ENCODE data around the gene MBD4.
A peak's percentile ranks its signal among the peaks of the same experiment; 100 is the strongest.
"Not testable (repeated sequence)": the region's sequence is repeated elsewhere in the genome, so short reads cannot be mapped to it uniquely, and the experiment has no call there.

MBD4 gene

GRCh38 chr3:129439817-129440617 lies at the start of gene MBD4, which contains the start of gene IFT122:
TSS of gene MBD4 (minus strand) at chr3:129439948. CDS start at chr3:129439833, 115 bp downstream.
TSS of gene IFT122 (plus strand) at chr3:129440224. CDS start at chr3:129440331, 107 bp downstream.
- DNase-seq = peak; percentile 100

- not testable (repeated sequence) for DNase-seq
Measured at GRCh38 chr3:129489258-129489657, 49.5 kb upstream of the MBD4 start.

GRCh38 chr3:129487868-129488335 lies 48.2 kb upstream of the MBD4 start:
- not testable (repeated sequence) for DNase-seq

- DNase-seq = no peak
Measured at GRCh38 chr3:129487183-129487867, 47.6 kb upstream of the MBD4 start.

GRCh38 chr3:129486664-129487035 lies 46.9 kb upstream of the MBD4 start:
- DNase-seq = no peak

- no peak for DNase-seq
Measured at GRCh38 chr3:129485721-129486663, 46.2 kb upstream of the MBD4 start.

GRCh38 chr3:129485146-129485545 lies 45.4 kb upstream of the MBD4 start:
- not testable (repeated sequence) for DNase-seq

- no peak for DNase-seq
Measured at GRCh38 chr3:129483870-129484269, 44.1 kb upstream of the MBD4 start.

GRCh38 chr3:129482721-129483120 lies 43.0 kb upstream of the MBD4 start:
- DNase-seq = no peak

- DNase-seq = no peak
Measured at GRCh38 chr3:129481766-129482332, 42.1 kb upstream of the MBD4 start.

GRCh38 chr3:129481225-129481765 lies 41.5 kb upstream of the MBD4 start:
- not testable (repeated sequence) for DNase-seq

GRCh38 chr3:129476586-129476985 lies 36.8 kb upstream of the MBD4 start:
- no peak for DNase-seq

GRCh38 chr3:129475863-129476262 lies 36.1 kb upstream of the MBD4 start:
- DNase-seq = no peak

- no peak for DNase-seq
Measured at GRCh38 chr3:129474984-129475804, 35.4 kb upstream of the MBD4 start.

- no peak for DNase-seq
Measured at GRCh38 chr3:129473769-129474152, 34.0 kb upstream of the MBD4 start.

GRCh38 chr3:129473067-129473768 lies 33.5 kb upstream of the MBD4 start:
- DNase-seq = no peak

- no peak for DNase-seq
Measured at GRCh38 chr3:129470861-129471260, 31.1 kb upstream of the MBD4 start.

- no peak for DNase-seq
Measured at GRCh38 chr3:129469026-129469425, 29.3 kb upstream of the MBD4 start.

GRCh38 chr3:129467932-129468331 lies 28.2 kb upstream of the MBD4 start:
- no peak for DNase-seq

- no peak for DNase-seq
Measured at GRCh38 chr3:129463716-129464115, 24.0 kb upstream of the MBD4 start.

- DNase-seq = no peak
Measured at GRCh38 chr3:129463094-129463493, 23.3 kb upstream of the MBD4 start.
